ENCODE results near the gene LYPD6B. TPM values are rescaled to one million over a fixed set of nuclear protein-coding genes. Genes with fewer than 3 reads are reported as not detected.

LYPD6B gene
- polyA plus RNA-seq, 1 of the 3 experiments (the other 2 are of a cell fraction), result 18.2 TPM

GRCh38 chr2:149068996-149069888 is 30.7 kb downstream of the LYPD6B start:
- Histone ChIP-seq H3K4me1 (ENCODE audit: control insufficient read depth in 1 of 2, insufficient read depth in 2 of 2, low read depth in 1 of 2, low read length in 1 of 2) (peaks cover 11 to 28% of the 10 kb centered on the region in 2 experiments), H3K9me2 (no peaks in the 10 kb centered on the region), H3K4me2 (peak overlapping the region; percentile 56), H3F3A (replicated peaks; ENCODE audit: insufficient read depth) (peaks cover 43% of the 10 kb centered on the region), H3K9me3 (no peaks in the 10 kb centered on the region), H3K9ac (peak overlapping the region; percentile 51), H3K27me3 (ENCODE audit: insufficient read depth) (no peaks in the 10 kb centered on the region), H3K79me2 (ENCODE audit: insufficient read depth) (no peaks in the 10 kb centered on the region), H3K4me3 (ENCODE audit: low read depth in 2 of 2, low read length in 1 of 2) (peak overlapping the region in 1 of 2 experiments; percentile 4; a peak in 2 of 4 replicates), H3K36me3 (replicated peaks in 1 of 2; ENCODE audit: control insufficient read depth in 1 of 2, insufficient read depth in 2 of 2, low read length in 1 of 2) (no peaks in the 10 kb centered on the region), H4K20me1 (ENCODE audit: insufficient read depth) (no peaks in the 10 kb centered on the region), H2AFZ (ENCODE audit: low read depth) (peak overlapping the region; percentile 78; the same call in 1 of the 2 replicates), H3K27ac (ENCODE audit: low read depth in 2 of 2, low read length in 1 of 2) (peak overlapping the region; percentile 77 to 94; a peak in 3 of 4 replicates)
- no peak for DNase-seq
- WGBS (ENCODE audit: low lambda C conversion rate), result 17% methylated on average over 5 of the region's 5 CpGs
- POLR2A ChIA-PET, result no interaction called here
- CTCF ChIA-PET, result interaction anchor here (1.3 kb wide), 1 partner anchor 52 kb away, joined by 3 read pairs; no protein-coding TSS in a partner anchor
- TF ChIP-seq MAX (IDR thresholded peaks at IDR 0.05; ENCODE audit: low read depth) (peak; percentile 63; the same call in 1 of the 2 replicates), NFIC (IDR thresholded peaks at IDR 0.05; ENCODE audit: borderline replicate concordance) (peak; percentile 88), FOSL2 (IDR thresholded peaks at IDR 0.05; ENCODE audit: borderline replicate concordance, low read depth) (peak; percentile 59), EP300 (IDR thresholded peaks at IDR 0.05; ENCODE audit: borderline replicate concordance in 1 of 2, low read depth in 1 of 2, low read length in 1 of 2) (peak in 1 of 2 experiments; percentile 96; a peak in 2 of 4 replicates), MEF2A (IDR thresholded peaks at IDR 0.05; ENCODE audit: borderline replicate concordance, low read depth) (peak; percentile 92), POLR2AphosphoS5 (IDR thresholded peaks at IDR 0.05; ENCODE audit: low read depth, low read length) (0 out of 2 replicates have a peak, but pooled peaks have one; percentile 20), CTCF (IDR thresholded peaks at IDR 0.05) (no peak), RFX5 (IDR thresholded peaks at IDR 0.05; ENCODE audit: low read length) (no peak), ELF1 (IDR thresholded peaks at IDR 0.05) (no peak), EZH2phosphoT487 (IDR thresholded peaks at IDR 0.05; ENCODE audit: borderline replicate concordance, low read depth) (no peak), REST (IDR thresholded peaks at IDR 0.05; ENCODE audit: low read depth, low read length) (0 out of 2 replicates have a peak, but pooled peaks have one; percentile 25), JUND (IDR thresholded peaks at IDR 0.05) (peak; percentile 80), USF1 (IDR thresholded peaks at IDR 0.05; ENCODE audit: borderline replicate concordance, low read depth) (no peak), PBX3 (IDR thresholded peaks at IDR 0.05) (peak; percentile 92), TEAD4 (IDR thresholded peaks at IDR 0.05; ENCODE audit: borderline replicate concordance, insufficient read depth) (peak; percentile 82), RXRA (IDR thresholded peaks at IDR 0.05; ENCODE audit: borderline replicate concordance, low read depth) (peak; percentile 4), SIN3A (IDR thresholded peaks at IDR 0.05; ENCODE audit: borderline replicate concordance, low read depth, low read length) (peak; percentile 86; the same call in 1 of the 2 replicates), GABPA (IDR thresholded peaks at IDR 0.05; ENCODE audit: low read depth) (peak; percentile 21; the same call in 1 of the 2 replicates), SMC3 (IDR thresholded peaks at IDR 0.05; ENCODE audit: low read depth, low read length) (no peak), MXI1 (IDR thresholded peaks at IDR 0.05; ENCODE audit: low read depth, low read length) (no peak), TAF1 (IDR thresholded peaks at IDR 0.05; ENCODE audit: borderline replicate concordance, low read depth, low read length) (0 out of 2 replicates have a peak, but pooled peaks have one; percentile 8), ZBTB33 (IDR thresholded peaks at IDR 0.05; ENCODE audit: borderline replicate concordance, low read depth) (peak; percentile 70)

Measured in SK-N-SH (cell line).